ENCODE data around the gene PPP2R3B. TPM values are rescaled to one million over a fixed set of nuclear protein-coding genes. Genes with fewer than 3 reads are reported as not detected.
"Not testable (repeated sequence)": the region's sequence is repeated elsewhere in the genome, so short reads cannot be mapped to it uniquely, and the experiment has no call there.

Gene PPP2R3B
- total and polyA plus RNA-seq, 2 donors (not counting 1 experiment from before 2014, with no cell fraction given) = 43.3 to 47.6 TPM

DNA sequence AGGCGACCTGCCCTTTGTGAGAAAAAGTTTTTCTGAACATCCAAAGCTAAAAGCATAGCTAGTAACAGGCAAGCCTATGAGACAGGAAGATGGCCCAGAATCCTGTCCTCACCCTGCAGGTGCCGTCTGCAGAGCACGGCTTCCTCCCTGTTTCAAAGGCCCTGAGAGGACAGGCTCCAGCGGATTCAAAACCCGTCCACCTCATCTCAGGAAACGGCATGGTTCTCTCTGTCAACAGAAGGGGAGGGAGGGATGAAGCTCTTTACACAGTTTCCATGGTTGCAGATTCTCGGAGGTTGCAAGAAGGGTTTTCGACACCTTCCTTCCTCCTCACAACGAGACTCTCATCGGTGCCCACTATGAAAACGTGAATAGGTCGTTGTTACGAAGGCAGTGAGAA is 8.3 kb downstream of the PPP2R3B start:
- no peak for TF ChIP-seq EZH2 (IDR thresholded peaks at IDR 0.05; ENCODE audit: borderline replicate concordance, insufficient read depth, low read depth, low read length, poor library complexity, severe bottlenecking)
- TF ChIP-seq, protein P1, sequence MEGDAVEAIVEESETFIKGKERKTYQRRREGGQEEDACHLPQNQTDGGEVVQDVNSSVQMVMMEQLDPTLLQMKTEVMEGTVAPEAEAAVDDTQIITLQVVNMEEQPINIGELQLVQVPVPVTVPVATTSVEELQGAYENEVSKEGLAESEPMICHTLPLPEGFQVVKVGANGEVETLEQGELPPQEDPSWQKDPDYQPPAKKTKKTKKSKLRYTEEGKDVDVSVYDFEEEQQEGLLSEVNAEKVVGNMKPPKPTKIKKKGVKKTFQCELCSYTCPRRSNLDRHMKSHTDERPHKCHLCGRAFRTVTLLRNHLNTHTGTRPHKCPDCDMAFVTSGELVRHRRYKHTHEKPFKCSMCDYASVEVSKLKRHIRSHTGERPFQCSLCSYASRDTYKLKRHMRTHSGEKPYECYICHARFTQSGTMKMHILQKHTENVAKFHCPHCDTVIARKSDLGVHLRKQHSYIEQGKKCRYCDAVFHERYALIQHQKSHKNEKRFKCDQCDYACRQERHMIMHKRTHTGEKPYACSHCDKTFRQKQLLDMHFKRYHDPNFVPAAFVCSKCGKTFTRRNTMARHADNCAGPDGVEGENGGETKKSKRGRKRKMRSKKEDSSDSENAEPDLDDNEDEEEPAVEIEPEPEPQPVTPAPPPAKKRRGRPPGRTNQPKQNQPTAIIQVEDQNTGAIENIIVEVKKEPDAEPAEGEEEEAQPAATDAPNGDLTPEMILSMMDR (IDR thresholded peaks at IDR 0.05) = no peak
- H3K4me1 ChIP-seq (ENCODE audit: control insufficient read depth in 2 of 2, insufficient read depth in 2 of 2, low read length in 2 of 2) = peaks cover 17% of the 10 kb centered on the region in 2 donors
- no peak overlapping the region for H3K4me3 ChIP-seq (ENCODE audit: control extremely low read depth in 1 of 5, extremely low read depth in 1 of 5, insufficient read depth in 1 of 5, low read depth in 2 of 5, low read length in 4 of 5)
- no peaks in the 10 kb centered on the region for H3K36me3 ChIP-seq (replicated peaks in 1 of 2; ENCODE audit: control extremely low read depth in 1 of 2, control insufficient read depth in 1 of 2, extremely low read depth in 1 of 2, insufficient read depth in 2 of 2, low read length in 1 of 2)
- peaks cover 31% of the 10 kb centered on the region for H3K79me2 ChIP-seq (ENCODE audit: control insufficient read depth, insufficient read depth, low read length)
- no peak overlapping the region for H2AFZ ChIP-seq (ENCODE audit: insufficient read depth, low read depth, low read length, poor library complexity, severe bottlenecking)
- Mint-ChIP-seq H3K27me3 (peaks cover 19% of the 10 kb centered on the region), H3K9me3 (ENCODE audit: insufficient read depth) (no peaks in the 10 kb centered on the region), H3K27ac (no peak overlapping the region), H3K4me1 (peaks cover 17% of the 10 kb centered on the region), H3K4me3 (no peak overlapping the region)
- DNase-seq (no peak), ATAC-seq (ENCODE audit: low read depth) (no peak)
- H3K9ac ChIP-seq (ENCODE audit: low read length) = no peak overlapping the region
- 55% methylated on average over 11 of the region's 13 CpGs for WGBS (ENCODE audit: insufficient coverage)
- H3K27ac ChIP-seq (ENCODE audit: low read length in 2 of 2) = no peak overlapping the region
- POLR2A ChIA-PET = no interaction called here
- H4K20me1 ChIP-seq (ENCODE audit: control insufficient read depth, insufficient read depth, low read length, poor library complexity, severe bottlenecking) = peaks cover 21% of the 10 kb centered on the region
- CTCF ChIA-PET = no interaction called here
- peaks cover 0 to 15% (median 10%) of the 10 kb centered on the region in 4 experiments for H3K27me3 ChIP-seq (replicated peaks in 1 of 4; ENCODE audit: control extremely low read depth in 1 of 4, control insufficient read depth in 3 of 4, insufficient read depth in 4 of 4, low read length in 3 of 4)
- intact Hi-C loops (cut with micrococcal nuclease) = no loop called here
- peaks cover 0 to 7% (median 0%) of the 10 kb centered on the region in 3 donors for H3K9me3 ChIP-seq (ENCODE audit: control extremely low read depth in 1 of 3, control insufficient read depth in 2 of 3, insufficient read depth in 1 of 3, low read length in 2 of 3)
- no peak overlapping the region for H3K4me2 ChIP-seq (replicated peaks; ENCODE audit: low read depth, low read length, poor library complexity, severe bottlenecking)

- CTCF ChIA-PET; H3K36me3 ChIP-seq (replicated peaks in 1 of 2; ENCODE audit: control extremely low read depth in 1 of 2, control insufficient read depth in 1 of 2, extremely low read depth in 1 of 2, insufficient read depth in 2 of 2, low read length in 1 of 2); H3K4me3 ChIP-seq (ENCODE audit: control extremely low read depth in 1 of 5, extremely low read depth in 1 of 5, insufficient read depth in 1 of 5, low read depth in 2 of 5, low read length in 4 of 5); H3K4me2 ChIP-seq (replicated peaks; ENCODE audit: low read depth, low read length, poor library complexity, severe bottlenecking); intact Hi-C loops (cut with micrococcal nuclease); H2AFZ ChIP-seq (ENCODE audit: insufficient read depth, low read depth, low read length, poor library complexity, severe bottlenecking); ATAC-seq (ENCODE audit: low read depth); H3K27ac ChIP-seq (ENCODE audit: low read length in 2 of 2); H3K9ac ChIP-seq (ENCODE audit: low read length); H3K27ac Mint-ChIP-seq; H3K4me3 Mint-ChIP-seq; POLR2A ChIA-PET; DNase-seq; H3K9me3 Mint-ChIP-seq (ENCODE audit: insufficient read depth): not testable (repeated sequence)
- Mint-ChIP-seq H3K4me1 (peaks cover 30% of the 10 kb centered on the region), H3K27me3 (peaks cover 34% of the 10 kb centered on the region)
- WGBS (ENCODE audit: insufficient coverage) = 100% methylated on average over 6 of the region's 16 CpGs
- H3K9me3 ChIP-seq (ENCODE audit: control extremely low read depth in 1 of 3, control insufficient read depth in 2 of 3, insufficient read depth in 1 of 3, low read length in 2 of 3) = peaks cover 0 to 11% (median 0%) of the 10 kb centered on the region in 3 donors
- peaks cover 0 to 32% (median 14%) of the 10 kb centered on the region in 4 experiments for H3K27me3 ChIP-seq (replicated peaks in 1 of 4; ENCODE audit: control extremely low read depth in 1 of 4, control insufficient read depth in 3 of 4, insufficient read depth in 4 of 4, low read length in 3 of 4)
- peaks cover 35% of the 10 kb centered on the region for H4K20me1 ChIP-seq (ENCODE audit: control insufficient read depth, insufficient read depth, low read length, poor library complexity, severe bottlenecking)
- H3K79me2 ChIP-seq (ENCODE audit: control insufficient read depth, insufficient read depth, low read length) = peaks cover 20% of the 10 kb centered on the region
- peaks cover 17 to 31% of the 10 kb centered on the region in 2 donors for H3K4me1 ChIP-seq (ENCODE audit: control insufficient read depth in 2 of 2, insufficient read depth in 2 of 2, low read length in 2 of 2)
These were observed 10.5 kb downstream of the PPP2R3B start for GRCh38 chrX:376206-376605.
